ENCODE data around the gene SMC1B. TPM values are rescaled to one million over a fixed set of nuclear protein-coding genes. Genes with fewer than 3 reads are reported as not detected.
"Not testable (repeated sequence)": the region's sequence is repeated elsewhere in the genome, so short reads cannot be mapped to it uniquely, and the experiment has no call there.

The SMC1B gene
- total RNA-seq, 1 donor from 2014 or later: under 0.01 TPM

DNA sequence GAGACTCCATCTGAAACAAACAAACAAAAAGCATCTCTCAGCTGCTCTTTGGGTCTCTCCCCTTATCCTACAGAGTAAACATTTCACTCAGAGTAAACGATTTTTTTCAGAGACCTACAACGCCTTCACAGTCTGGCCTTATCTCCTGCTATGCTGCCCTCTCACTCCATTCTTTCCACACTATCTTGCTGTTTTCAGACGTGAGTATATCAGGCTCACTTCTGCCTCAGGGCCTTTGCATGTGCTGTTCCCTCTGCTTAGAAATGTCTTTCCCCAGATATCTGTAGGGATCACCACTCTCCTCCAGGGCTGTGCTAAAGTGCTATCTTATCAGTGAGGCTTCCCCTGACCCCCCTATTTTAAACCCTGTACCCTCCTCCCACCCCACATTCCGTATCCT lies 6.6 kb upstream of the SMC1B start:
- no peak for DNase-seq

GRCh38 chr22:45418770-45419138 lies 5.4 kb upstream of the SMC1B start:
- no peak for DNase-seq

- DNase-seq: no peak
Observed at GRCh38 chr22:45418056-45418769, 4.8 kb upstream of the SMC1B start.

DNA sequence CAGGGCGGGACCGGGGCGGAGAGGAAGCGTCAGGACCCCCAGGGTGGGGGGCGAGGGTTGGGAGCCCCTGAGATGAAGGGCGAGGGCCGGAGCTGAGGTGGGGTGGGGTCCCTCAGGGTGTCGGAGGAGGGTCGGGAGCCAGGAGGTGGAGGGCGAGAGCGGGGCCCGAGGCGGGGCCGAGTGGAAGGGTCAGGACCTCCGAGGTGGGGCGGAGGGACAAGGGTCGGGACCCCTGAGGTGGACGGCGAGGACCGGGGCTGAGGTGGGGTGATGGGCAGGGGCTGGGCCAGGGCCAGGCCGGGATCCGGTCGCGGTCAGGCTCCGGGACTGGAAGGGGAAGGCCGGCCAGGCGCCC lies 409 bp downstream of the SMC1B start:
- no peak for DNase-seq

- DNase-seq: no peak
Observed at GRCh38 chr22:45407793-45408192, 5.6 kb downstream of the SMC1B start.

DNA sequence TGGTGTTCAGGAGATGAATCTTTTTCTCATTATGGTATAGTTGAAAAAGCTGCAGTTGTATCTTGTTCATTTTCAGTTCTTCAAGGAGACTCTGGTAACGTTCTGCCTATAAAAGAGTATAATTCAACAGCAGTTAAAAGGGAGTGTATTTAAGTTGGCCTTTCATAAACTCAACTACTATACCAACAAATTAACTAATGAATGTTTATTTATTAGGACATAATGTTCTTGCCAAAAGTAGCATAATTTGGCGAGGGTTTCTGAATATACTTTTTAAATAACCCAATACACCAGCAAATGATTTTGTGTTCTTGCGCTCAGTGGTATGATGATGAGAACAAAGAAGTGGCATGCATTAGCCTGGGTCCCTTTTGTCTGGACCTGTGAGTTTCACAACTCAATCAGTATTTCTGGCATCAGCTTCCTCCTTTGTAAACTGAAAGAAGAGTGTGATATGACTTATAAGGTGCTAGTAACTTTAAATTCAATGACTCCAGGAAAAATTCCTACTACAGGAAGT lies 10.9 kb downstream of the SMC1B start:
- DNase-seq: no peak

DNA sequence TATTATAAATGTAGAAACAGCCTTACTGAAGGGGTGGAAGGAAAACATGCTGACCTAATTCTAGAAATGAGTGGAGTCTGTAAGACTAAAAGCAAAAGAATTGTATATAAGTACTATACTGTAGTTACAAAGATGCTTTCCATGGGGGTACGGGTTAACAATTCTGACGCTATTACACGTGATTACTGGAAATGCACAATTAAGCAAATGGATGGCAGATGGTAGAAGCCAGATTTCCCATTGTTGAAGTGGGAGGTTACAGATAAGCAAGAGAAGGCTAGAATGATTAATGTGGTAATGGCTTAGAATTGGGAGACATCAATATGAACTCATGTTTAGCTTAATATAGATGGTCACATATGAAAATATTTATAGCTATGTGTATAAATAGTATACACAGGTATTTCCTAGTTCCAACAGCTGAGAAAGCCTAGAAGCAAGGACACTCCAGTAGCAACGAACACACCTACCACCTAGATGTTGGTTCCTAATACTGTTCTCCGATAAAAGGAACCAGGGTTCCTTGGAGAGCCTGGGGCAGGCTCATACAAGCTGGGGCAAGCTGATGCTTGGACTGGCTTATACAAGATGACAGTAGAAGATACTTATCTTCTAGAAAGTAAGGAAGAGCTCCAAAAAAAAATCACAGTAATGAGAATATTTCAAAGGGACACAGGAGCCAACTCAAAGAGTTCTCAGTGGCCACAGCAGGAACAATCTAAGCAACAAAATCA lies 13.5 kb downstream of the SMC1B start:
- DNase-seq: no peak

- DNase-seq: no peak
Observed at GRCh38 chr22:45398214-45398613, 15.2 kb downstream of the SMC1B start.

GRCh38 chr22:45397806-45398205 lies 15.6 kb downstream of the SMC1B start:
- no peak for DNase-seq

DNA sequence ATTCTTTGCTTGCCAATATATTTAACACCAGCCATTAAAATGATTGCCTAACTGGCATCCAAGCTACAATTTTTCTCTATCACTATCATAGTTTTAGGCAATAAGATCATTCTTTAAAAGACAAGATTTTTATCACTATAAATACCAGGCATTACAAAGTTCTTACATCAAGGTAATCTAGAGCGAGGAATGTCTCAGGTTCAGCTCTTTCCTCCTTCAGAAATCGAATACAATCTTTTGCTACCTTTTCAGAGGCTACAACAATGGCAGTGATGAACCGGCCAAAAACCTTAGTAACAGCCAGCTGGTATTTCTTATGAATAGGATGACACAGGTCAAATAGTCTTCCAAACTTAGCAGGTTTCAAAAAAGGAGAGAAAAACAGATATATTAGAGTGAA lies 23.9 kb downstream of the SMC1B start:
- DNase-seq: no peak

DNA sequence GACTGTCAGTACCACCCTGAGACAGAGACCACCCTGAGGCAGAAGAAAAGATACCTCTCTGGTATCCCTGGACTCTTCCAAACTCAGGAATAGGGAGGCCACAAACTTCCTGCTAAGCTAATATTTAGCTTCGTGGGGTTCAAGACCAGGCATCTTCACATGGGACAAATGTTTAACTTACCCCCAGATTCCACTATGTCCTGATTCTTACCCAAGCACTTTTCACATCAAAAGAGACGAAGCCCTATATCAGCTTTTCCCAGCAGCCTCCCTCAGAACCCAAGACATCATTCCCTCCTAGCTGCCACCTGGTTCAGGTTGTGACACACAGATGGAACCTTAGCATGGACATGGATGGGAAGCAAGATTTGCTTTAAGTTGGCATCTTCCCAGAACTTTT lies 32.1 kb downstream of the SMC1B start:
- no peak for DNase-seq

- DNase-seq: no peak
Observed at GRCh38 chr22:45376703-45377102, 36.7 kb downstream of the SMC1B start.

DNA sequence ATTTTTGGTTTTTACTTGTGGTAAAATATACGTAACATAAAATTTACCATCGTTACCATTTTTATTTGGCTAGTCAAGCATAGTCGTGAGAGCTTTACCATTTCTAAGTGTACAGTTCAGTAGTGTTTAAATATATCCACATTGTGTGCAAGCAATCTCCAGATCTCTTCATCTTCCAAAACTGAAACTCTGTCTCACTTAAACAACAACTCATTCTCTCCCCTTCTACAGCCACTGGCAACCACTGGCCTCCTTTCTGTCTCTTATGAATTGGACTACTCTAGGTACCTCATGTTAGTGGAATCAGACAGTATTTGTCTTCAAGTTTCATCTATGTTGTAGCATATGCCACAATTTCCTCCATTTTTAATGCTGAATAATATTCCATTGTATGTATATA lies 37.4 kb downstream of the SMC1B start:
- DNase-seq: no peak

DNA sequence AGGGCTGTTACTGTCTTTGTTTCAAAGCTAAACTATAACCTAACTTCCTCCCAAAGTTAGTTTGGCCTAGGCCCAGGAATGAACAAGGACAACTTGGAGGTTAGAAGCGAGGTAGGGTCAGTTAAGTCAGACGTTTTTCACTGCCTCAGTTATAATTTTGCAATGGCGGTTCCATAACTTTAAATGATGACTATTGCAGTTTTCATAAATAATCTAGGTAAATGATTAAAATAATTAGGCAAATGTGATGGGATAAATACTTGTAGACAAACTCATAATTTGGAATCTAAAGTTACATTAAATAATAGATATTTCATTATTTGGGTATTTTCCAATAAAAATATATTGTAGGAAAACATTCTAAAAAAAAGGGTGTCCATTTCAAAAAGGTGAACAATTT lies 39.8 kb downstream of the SMC1B start:
- DNase-seq: not testable (repeated sequence)

DNA sequence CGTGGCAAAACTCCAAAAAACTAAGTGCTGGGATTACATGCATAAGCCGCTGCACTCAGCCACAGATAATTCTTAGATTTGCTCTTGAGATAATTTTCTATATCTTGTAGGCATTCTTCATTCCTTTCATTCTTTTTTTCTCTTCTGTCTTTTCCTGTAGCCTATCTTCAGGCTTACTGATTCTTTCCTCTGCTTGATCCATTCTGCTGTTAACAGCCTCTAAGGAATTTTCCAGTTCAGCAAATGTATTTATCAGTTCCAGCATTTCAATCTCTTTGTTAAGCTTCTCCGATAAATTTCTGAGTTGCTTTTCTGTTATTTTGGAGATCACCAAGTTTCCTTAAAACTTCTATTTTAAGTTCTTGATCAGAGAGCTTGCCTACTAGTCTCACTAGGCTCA lies 46.7 kb downstream of the SMC1B start:
- DNase-seq: no peak

DNA sequence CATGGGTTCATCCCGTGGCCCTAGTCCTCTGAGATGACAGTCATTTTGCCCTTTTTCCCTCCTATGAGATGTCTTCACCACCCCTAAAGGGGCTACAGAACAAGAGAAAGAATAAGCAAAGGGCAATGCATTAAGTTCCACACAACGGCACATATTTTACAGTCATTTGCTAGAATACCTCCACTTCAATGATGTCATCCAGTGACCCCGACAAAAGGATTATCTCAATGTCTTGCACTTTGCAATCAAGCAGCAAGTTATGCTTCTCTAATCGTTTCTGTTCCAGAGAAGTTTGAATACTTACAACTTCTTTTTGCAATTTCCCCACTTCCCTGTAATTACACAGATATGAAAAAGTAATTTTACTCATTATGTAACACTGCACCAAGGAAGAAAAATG lies 53.8 kb downstream of the SMC1B start:
- no peak for DNase-seq

GRCh38 chr22:45358127-45358526 lies 55.3 kb downstream of the SMC1B start:
- no peak for DNase-seq

DNA sequence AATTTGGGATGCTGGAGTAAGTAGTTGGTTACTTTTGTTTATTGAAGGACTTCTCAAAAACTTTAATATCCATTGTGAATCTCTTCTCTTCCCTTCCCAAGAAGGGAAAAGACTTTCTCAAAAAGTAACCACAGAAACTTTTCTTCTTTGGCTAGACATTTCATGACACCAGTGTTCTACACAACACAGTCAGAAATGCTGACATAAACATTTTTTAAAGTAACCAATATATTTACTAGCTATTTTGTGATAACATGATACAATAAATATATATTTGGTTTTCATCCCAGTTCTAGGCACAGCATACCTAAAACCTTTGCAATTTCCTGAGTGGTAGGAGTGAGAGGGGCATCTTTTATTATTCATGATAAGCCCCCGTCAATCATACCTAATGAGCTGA lies 55.9 kb downstream of the SMC1B start:
- no peak for DNase-seq

- no peak for DNase-seq
Observed at GRCh38 chr22:45353786-45354185, 59.6 kb downstream of the SMC1B start.

DNA sequence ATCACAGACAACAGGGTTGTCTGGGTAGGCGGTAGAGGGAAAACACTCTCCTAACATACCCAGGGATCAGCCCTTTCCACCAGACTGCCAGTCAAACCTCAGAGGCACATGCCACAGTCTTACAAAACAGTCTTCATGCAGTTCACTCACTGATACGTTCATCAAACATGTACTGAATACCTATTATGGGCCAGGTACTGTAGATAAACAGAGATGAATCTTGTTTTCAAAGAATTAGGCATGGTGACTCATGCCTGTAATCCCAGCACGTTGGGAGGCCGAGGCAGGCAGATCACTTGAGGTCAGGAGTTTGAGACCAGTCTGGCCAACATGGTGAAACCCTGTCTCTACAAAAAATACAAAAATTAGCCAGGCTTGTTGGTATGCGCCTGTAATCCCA lies 60.6 kb downstream of the SMC1B start:
- DNase-seq: not testable (repeated sequence)

GRCh38 chr22:45351956-45352355 lies 61.4 kb downstream of the SMC1B start:
- DNase-seq: no peak

DNA sequence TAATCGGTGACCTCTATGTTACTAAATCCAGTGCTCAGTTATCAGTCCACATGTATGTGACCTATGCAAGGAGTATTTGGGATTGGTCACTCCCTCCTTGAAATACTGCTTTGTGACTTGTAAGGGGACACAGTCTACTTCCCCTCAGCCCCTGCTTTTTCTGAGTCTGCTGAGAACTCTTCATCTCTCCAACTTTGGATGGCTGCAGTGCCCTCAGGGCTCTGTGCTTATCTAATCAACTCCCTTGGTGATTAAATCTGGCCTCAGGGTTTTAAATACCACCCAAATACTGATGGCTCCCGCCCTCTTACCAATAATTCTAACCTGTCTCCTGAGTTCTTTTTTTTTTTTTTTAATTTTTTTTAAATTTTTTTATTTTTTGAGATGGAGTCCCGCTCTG lies 63.5 kb downstream of the SMC1B start:
- DNase-seq: no peak

GRCh38 chr22:45344334-45344733 lies 69.1 kb downstream of the SMC1B start:
- DNase-seq: no peak

GRCh38 chr22:45343143-45343542 lies 70.3 kb downstream of the SMC1B start:
- DNase-seq: no peak

Data from occipital lobe (tissue), 2 donors.